Epidermal melanocyte (primary cell): ENCODE data around the gene RCAN2.

ENCODE experiments used
- DNase-seq: peaks from one replicate; pipeline ENCODE4 v3.0.0; 2011; ENCODE audit warnings: low spot score; ENCODE audit not compliant: insufficient read length

RCAN2 gene

DNA sequence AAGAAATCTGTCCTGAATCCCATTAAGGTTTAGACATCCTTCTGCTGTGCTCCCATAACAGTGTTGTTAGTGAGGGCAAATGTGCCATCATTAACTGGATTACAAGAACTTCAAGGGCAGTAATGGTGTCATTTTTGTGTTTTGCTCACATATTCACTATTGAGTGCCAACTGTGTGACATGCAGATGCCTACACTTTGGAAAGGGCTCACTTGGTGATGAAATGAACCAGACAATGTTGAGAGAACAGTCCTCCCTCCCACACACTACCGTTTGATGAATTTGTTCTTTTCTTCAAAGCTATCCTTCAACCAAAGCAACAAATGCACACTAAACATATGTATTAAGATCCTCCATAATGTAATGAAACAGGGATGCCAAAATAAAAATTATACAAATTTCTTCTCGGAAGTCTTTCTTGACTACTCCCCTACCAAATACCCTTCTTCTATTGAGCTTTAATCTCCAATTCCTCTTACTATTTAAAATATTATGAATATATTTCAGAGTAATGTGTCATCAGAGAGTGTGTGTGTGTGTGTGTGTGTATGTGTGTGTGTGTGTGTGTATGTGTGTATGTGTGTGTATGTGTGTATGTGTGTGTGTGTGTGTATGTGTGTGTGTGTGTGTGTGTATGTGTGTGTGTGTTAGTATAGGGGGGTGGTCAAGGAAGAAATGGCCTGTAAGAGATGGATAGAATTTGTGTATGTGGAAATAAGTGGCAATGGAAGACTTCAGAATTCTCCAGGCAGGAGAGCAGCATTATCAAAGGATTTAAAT is 228.1 kb downstream of the RCAN2 start:
- no peak for DNase-seq

- DNase-seq, result no peak
These were observed 233.0 kb downstream of the RCAN2 start for GRCh38 chr6:46258249-46258648.

- no peak for DNase-seq
These were observed 235.7 kb downstream of the RCAN2 start for GRCh38 chr6:46255528-46255927.

- DNase-seq, result no peak
These were observed 236.3 kb downstream of the RCAN2 start for GRCh38 chr6:46254946-46255345.

GRCh38 chr6:46254331-46254730 is 236.9 kb downstream of the RCAN2 start:
- DNase-seq, result peak; percentile 37

DNA sequence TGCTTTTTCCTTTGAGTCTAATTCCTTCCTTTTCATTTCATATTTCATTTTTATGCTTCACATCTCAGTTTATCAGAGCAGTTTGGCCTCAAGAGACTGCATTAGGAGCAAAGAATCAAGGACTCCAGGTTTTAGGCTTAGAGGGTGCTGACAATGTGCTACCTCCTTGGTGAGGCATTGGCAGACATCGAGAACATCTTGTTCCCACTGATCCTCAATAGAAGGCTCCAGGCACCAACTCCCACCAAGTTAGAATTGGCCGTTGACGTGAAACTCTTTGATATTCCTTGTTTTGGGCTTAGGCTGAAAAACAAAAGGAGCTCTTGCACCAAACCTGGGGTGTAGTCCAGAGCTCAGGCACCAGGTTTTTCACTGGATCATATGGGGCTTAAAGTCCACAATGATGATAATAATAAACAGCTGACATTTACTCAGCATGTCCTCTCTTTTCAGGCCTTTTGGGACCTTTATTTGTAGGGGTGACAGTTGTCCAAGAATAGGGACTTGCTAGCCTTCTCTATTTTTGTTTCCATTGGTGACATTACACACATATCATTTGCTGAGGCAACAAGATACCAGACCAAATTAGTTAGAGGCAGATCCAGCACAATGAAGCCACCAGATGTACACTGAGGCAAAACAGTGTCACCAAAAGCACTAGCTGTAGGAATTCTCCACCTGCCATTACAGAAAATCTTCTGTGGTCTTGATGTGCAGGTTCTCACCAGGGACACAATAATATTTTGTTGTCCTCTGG is 239.5 kb downstream of the RCAN2 start:
- DNase-seq, result no peak

DNA sequence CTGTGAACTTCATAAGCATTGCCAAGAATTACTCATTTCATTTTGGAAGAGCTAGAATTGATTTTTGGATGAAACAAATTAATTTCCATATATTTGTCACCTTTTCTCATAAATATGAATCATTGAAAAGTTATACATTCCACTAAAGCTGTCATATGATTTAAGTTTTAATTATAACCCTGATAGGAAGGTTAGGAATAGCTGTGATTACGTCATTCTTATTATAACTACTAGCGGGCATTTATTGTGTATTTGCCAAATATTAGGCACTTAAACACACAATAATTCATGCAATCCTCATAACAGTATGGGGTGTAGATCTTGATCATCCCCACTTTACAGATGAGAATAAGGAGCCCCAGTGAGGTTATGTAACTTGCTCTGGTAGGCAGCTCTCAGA is 243.1 kb downstream of the RCAN2 start:
- no peak for DNase-seq

DNA sequence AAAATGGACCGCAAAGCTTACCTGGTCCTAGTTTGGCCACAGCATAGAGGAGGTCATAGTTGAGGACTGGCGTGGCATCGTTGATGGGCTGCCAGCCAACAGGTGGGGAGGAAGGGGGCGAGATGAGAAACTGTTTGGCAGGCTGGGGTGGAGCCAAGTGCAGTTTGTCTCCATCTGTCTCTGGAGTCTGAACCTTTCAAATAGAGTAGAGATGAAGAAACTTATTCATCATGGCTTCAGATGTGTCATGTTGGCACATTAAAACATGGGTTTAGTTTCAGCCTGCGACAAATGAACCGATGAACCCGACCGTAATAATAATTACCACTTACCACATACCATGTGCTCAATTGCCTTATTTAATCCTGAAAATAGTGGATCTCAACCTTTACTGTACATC is 244.5 kb downstream of the RCAN2 start:
- DNase-seq, result no peak

DNA sequence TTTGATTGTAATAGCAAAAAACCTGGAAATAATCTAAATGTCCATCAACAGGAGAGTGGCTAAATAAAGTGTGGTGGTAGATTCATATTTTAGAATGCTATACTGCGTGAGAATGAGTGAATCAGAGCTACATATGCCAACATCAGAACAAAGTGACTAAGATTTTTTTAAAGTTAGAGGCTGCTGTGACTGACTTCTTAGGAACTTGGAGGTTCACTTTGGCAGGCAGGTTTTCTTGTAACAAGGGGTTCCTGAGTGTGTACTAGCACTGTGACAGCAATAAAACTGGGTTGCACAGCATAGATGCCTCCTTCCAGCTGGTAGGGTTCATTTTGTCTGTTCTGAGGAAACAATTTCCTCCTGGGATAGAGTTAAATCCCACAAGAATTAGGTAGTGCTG is 245.2 kb downstream of the RCAN2 start:
- no peak for DNase-seq

- no peak for DNase-seq
These were observed 246.6 kb downstream of the RCAN2 start for GRCh38 chr6:46244670-46245069.

DNA sequence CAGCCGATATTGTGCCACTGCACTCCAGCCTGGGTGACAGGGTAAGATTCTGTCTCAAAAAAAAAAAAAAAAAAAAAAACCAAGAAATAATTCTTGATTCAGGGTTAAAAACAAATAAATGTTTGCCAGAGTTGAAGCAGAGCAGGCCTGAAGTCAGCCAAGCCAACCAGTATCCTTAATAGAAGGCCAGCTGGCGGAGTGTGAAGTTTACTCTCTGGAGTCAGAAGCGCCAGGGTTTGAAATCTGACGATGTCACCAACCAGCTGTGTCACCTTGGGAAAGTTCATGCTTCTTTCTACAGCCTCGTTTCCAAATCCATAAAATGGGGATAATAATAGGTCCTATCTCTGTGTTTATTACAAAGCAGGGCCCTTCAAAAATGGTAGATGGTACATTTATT is 247.5 kb downstream of the RCAN2 start:
- DNase-seq, result no peak

- DNase-seq, result no peak
These were observed 248.3 kb downstream of the RCAN2 start for GRCh38 chr6:46242921-46243320.

- no peak for DNase-seq
These were observed 250.2 kb downstream of the RCAN2 start for GRCh38 chr6:46240866-46241565.

GRCh38 chr6:46236752-46237151 is 254.5 kb downstream of the RCAN2 start:
- no peak for DNase-seq

- no peak for DNase-seq
These were observed 256.0 kb downstream of the RCAN2 start for GRCh38 chr6:46235242-46235641.

DNA sequence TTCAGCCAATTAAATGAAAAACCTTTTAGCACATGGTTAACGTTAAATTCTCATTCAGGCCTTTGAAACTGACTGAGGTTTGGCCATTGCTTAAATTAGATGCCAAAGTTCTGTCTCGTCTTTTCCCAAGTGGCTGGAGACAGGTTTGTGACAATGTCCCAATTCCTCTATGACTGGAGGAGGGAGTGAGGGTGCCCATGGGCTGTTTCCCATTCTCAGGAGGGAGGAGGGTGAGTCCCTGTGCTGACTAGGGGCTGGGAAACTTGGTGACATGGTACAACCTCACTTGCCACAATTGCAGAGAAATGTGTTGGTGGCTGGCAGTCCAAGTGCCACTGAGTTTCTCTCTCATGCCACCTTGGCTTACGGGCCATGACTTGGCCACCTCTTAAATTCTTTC is 256.5 kb downstream of the RCAN2 start:
- no peak for DNase-seq

DNA sequence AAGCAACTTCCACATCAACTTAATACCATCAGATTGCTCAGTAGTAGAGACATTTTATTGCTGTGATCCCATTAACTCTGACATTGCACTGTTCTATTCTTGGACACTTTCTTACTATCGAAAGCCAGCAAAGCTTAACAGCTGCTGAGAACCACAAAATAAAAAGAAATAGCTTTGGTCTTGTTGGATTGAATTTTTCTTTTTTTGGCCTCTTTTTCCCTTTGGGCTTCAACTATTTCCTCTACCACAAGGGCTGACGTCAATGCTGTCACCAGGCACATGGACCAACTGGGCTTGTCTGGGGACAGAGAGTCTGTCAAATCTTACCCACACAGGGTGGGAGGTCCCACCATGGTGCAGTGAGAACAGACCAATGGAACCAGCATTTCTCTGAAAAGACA is 257.1 kb downstream of the RCAN2 start:
- DNase-seq, result no peak

- no peak for DNase-seq
These were observed 258.1 kb downstream of the RCAN2 start for GRCh38 chr6:46233129-46233528.

GRCh38 chr6:46222286-46222685 is 269.0 kb downstream of the RCAN2 start:
- no peak for DNase-seq

DNA sequence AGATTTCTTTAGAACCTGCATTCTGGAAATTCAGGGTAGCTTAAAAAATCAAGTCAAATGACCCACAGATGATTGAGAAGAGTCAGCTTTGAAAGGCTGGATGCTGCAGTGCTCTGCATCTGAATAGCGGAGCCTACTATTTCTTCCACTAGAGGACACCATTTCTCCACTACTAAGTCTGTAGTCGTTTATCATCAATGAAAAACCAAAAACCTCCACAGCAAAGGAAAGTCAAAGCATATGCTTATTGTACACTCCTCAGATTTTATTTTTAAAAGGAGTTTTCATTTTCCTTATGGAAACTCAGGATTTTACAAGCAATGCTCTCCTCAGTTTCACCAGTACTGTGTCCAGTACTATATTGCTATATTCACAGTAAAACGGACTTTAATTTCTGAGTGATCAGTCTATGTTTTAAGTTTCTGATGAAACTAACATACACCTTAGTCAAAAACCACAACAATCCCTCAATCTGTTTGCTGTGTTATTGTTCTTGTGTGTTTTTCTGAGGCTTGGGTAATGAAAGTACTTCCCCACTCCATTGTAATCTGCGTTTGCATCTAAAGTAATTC is 269.9 kb downstream of the RCAN2 start:
- peak; percentile 43 for DNase-seq

DNA sequence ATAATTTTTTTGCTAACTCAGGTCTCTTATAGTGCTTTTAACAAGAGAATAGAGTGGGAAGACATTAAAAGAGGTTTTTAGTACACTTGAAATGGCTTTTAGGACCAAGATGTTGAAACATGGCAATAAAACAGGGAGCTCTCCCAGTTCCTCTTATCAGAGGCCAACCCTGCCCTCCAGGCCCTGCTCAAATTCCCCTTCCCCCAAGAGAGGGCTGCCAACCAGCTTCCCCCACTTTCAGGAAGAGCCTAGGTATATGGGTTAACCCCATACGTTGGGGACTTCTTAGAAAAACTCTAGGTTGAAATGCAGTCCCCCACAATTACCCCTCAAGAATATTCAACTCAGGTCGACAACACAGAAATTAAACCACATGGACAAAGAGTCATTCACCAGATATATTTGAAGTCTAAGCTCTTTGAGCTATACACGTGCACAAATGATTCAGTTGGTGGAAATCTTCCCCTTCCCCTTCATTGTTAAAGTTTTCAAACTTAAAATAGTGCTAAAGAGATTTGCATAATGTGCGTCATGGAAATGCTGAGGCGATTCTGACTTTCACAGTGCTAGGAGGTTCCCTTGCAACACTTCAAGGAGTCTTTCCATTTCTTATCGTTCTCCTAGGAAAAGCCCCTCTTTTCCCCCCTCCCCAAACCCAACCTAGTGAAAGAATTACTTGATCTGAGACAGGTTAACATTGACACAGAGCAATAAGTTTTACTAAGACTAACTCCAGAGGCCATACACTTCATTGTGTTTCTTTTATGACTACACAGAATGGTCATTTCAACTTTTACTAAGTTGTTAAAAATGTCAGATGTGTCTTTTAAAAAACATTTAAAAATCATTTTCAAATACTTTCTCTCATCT is 270.7 kb downstream of the RCAN2 start:
- no peak for DNase-seq
